HG03064 (cell line): Measurements from ENCODE around the gene MTPN.

ENCODE experiments used
- ATAC-seq: cut with Tn5 transposase; IDR thresholded peaks from one replicate; pipeline ENCODE4 v1.9.1; 2021; ENCODE audit warnings: low read depth; ENCODE audit not compliant: unreplicated experiment

Gene MTPN

DNA sequence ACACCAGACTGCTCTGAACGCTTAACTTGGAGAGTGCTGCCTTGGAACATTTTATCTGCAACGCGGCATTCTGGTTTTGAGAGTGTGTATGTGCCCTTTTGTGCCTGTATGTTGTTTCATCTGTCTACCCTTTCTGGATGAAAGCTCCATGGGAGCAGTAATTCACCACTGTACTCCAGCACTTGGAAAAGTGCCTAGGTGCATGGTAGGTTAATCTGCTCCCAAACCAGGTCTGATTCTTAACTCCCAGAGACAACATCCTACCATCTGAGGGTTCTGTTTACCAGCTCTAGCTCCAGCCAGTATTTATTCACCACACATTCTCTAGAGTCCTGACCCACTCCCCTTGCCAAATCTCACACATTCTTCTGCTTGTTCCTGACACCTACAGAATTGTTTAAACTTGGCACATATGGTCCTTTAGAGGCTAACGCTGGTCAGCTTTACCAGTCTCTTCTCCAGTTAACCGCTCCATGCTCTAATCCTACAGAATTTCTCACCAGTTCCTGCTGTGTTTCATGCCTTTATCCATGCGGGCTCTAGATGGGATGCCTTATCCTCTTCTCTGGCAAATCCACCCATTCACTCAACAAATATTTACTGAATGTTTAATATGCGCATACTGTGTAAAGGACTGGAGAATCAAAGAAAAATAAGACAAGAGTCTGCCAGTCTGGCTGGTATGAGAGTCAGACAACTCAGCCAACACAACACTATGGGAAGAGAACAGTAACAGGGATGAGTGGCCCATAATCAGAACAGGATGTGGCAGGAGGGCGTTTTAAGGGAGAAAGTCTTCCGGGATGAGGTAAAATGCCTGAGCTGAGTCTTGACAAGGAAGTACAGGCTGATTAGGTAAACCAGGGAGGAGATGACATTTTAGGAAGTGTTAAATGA lies 46.3 kb downstream of the MTPN start:
- no peak for ATAC-seq

DNA sequence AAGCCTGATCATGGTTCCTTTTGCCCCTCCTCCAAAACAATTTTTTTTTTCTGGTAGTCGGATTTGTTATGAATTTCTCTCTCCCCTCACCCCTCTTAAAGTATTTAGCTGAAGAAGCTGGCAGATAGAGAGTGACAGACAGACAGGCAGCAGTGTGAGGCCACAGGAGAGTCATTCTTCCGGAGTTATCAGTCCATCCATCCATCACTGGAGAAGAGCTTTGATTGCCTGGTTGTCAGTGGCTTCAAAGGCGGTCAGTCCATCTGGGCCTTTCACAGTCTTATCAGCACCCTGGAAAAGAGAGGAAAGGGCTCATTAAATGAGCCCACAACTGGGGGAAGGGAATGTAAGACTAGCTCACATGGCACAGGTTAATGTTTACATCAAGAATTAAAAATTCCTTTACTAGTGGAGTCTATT lies 47.4 kb downstream of the MTPN start:
- ATAC-seq: no peak

DNA sequence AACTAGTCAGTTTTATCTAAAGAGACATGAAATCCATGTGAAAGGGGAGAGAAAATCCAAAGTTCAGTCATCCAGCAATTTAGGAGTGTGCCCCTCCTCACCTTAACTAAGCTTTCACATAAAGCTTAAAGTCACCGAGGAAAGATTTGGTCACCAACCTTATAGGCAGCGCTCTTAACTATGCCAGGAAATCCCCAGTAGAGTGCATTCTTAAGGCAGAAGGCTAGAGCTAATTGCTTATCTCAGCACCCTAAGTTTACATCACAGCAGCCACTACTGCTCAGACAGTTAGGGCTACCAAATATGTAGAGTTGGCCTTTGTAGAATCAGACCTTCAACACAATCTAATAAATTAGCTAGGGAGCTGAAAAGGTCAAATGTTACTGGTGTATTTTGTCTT lies 47.9 kb downstream of the MTPN start:
- ATAC-seq: no peak

DNA sequence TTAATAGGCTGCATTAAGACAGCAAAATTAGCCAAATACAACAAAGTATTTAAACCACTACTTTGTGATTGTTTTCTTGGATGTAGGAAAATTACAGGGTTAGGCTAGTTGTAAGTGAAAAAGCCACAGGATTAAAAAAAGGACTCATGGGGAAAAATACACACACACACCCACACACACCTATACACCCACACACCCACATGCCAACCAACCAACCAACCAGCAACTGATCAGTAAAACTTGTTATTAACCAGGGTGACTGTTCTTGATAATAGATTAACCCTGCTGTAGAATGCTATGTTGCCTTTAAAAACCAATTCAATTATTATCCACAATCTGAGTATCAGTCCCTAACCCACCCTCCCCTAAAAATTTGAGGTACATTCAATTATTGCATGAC lies 49.0 kb downstream of the MTPN start:
- ATAC-seq: no peak

DNA sequence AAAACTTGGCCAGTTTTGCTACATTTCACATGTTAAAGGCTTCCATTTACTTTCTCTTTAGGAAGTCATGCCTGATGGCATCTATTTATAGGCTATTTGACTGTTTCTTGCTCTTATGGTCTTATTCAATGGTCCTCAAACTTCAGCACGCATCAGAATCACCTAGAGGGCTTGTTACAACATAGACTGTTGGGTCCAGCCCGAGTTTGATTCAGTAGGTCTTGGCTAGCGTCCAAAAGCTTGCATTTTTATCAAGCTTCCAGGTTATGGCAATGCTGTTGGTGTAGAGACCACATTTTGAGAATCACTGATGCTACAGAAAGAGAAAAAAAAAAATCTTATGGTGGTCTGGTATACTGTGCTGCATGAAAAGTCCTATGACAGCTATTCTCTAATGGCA lies 51.9 kb downstream of the MTPN start:
- ATAC-seq: no peak

DNA sequence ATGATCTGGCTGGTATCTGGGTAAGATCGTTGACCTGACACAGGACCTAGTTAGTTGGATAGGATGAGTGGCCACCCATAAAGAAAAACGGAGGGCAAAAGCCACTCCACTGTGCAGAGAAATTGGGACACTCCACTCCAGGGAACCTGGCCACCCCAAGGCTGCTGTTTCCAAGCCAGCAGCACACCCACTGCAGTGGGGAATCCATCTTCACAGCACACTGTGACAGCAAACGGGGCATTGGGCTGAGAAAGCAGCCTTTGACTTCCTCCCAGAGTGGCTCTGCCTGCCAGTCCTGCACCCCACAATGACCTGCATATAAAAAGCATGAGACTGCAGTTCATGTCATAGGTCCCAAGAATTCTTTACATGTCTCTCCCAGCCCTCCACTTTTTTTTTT lies 52.9 kb downstream of the MTPN start:
- no peak for ATAC-seq

DNA sequence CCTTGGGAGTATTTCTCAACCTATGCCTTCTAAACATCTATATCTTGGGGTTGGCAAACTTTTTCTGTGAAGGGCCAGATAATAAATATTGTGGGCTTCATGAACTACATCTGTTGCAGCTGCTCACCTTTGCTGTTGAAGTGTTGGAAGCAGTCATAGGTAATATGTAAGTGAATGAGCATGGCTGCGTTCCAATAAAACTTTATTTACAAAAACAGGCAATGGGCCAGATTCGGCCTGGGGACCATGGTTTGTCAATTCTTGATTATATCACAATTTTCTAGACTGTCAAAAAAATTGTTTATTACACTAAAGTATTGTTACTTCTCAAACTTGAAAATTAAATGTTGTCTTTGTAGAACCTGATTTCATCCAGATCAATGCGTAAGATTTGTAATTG lies 54.9 kb downstream of the MTPN start:
- ATAC-seq: no peak

DNA sequence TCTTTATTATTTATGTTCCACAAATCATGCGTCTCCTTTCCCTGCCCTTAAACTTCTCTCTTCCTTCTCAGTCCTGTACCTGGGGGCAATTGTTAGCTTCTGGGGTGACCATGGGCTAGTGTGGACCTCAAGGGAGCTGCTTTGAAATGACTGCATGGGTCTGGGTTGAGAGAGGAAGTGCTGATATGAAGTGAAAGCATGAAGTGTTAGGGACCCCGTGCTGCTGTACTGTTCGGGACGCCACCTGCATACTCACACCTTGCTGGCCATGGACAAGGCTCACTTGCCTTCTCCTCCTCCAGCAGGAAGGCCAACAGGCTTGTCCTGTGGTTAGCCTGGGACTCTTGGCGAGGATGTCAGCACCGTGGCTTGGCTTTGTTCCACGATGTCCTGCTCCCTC lies 56.7 kb downstream of the MTPN start:
- ATAC-seq: no peak

DNA sequence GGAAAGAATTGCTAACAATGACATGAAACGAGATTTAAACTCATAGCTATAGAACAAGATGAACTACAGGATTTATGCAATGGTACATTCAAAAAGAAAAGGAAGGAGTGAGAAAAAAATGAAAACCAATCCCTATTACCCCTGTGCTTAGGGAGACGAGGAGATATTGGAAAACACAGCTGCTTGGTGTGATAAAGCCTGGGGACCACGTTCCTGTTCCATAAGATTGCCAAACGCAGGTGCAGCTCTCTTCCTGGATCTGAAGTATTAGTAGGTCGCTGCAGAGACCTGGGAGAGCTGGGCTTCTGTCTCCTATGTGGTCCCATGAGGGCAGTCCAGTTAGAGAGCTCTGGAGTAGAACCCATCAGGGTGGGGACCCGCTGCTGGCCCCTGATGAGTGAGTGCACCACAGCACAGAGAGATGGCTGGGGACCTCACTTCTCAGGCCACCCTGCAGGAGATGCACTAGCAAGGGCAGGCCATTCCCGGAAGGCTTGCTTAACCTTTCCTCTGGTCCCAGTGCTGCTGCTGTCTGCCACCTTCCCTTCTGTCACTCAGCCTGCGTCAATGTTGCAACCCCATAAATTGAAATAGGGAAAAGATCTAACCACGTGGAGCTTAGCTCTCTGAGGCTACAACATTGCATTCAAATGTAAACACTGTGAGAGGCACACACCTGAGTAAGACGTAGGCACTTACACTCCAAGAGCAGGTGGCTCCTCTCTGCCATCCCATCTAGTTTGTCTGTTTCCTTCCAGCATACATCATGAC lies 57.9 kb downstream of the MTPN start:
- ATAC-seq: no peak

DNA sequence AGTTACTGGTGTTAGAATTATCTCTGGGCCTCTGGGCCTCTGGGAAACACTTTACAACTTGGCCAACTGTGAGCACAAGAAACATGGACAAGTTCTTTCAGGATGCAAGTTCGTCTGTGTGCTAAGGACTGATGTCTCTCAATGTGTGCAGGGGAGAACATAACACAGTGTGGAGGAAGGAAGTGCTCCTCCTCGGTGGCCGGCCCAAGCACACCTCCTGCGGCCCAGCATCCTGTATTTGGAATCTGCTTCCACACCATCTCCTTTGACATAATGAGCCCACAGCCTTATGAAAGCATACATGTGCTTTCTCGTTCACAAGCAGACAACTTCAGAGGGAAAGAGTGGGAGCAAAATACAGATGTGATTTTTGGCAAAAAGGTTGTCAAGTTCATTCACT lies 59.0 kb downstream of the MTPN start:
- ATAC-seq: no peak

DNA sequence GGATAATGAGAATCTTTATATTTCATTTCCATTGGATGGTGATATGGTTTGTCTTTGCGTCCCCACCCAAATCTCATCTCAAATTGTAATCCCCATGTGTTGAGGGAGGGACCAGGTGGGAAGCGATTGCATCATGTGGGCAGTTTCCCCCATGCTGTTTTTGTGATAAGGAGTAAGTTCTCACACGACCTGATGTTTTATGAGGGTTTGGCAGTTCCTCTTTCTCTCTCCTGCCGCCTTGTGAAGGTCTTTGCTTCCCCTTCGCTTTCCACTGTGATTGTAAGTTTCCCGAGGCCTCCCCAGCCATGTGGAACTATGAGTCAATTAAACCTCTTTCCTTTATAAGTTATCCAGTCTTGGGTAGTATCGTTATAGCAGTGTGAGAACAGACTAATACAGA lies 59.4 kb downstream of the MTPN start:
- no peak for ATAC-seq

DNA sequence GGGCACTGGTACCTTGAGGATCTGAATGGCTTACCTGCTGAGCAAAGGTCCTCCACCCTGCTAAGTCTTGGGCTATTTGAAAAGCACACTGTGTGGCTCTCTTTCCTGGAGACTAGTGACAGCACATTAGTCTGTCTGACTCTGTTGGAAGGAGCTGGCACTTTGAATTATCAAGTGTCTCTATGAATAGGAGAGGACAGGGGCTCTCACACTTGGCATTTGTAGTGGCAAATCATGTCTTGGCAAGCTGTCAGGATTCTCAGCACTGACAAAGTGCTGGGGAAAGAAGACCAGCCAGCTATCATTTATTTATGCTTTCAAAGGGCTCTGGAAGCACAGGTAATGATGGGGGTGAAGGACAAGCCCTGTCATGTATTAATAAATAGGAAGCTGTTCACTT lies 62.8 kb downstream of the MTPN start:
- ATAC-seq: no peak

DNA sequence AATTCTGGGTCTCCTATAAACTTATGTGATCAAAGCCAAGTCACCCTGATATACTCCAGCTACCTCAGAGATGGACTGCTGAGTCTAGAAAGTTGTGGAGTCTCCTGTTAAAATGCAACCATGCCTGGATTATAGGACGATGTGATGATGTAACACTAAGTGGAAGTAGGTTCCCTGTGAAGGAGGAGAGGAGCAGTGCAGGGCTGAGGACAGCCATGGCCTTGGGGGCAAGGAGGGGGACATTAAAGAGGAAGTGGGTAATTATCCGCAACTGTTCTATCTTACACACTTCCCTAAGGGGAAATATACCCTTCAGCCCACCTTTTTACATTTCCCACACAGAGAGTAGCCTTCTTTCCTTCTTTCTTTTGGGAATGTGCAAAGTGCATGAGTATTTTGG lies 63.8 kb downstream of the MTPN start:
- no peak for ATAC-seq

DNA sequence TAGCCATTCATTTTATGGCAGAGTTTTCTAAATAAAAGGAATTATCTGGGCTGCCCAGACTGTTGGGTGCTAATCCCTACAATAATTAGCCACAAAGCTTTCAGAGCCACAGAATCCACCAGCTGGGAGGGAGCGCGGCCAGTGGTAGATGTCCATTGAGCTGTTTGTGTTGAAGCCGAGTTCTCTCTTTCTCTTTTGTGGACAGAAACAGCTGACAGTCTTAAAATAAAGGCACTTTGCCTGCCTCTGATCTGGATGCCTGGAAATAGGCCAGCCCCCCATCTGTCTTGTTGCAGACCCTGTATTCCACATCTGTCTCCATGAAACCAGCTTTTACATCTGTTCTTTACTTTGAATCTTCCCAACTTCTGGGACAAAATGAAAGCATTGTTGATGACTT lies 66.1 kb downstream of the MTPN start:
- no peak for ATAC-seq

DNA sequence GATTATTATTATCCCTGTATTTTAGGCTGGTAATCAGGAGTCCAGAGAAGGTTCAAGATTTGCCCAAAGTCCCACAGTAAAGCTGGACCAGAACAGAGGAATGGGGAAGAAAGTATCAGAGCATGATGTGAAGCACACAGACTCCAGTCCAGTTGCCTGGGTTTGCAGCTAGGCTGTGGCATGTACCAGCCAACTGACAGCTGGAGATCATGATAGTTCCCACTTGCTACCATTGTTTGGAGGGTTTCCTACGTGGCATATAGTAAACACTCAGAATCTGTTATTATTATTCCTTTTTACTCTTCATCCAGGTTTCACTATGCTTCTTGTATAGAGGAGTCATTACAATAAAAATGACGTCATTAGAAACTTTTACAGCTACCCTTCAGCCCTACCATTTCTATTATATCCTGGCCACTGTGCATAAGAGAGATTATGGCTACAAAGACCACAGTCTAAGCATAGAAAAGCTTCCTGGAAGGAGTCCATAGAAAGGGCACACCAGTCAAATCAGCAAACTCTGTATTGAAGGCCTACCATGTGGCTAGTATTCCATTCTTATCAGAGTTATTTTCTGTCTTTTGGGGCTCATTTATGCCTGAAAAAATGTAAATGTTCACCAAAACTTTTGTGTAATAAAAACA lies 66.6 kb downstream of the MTPN start:
- no peak for ATAC-seq

DNA sequence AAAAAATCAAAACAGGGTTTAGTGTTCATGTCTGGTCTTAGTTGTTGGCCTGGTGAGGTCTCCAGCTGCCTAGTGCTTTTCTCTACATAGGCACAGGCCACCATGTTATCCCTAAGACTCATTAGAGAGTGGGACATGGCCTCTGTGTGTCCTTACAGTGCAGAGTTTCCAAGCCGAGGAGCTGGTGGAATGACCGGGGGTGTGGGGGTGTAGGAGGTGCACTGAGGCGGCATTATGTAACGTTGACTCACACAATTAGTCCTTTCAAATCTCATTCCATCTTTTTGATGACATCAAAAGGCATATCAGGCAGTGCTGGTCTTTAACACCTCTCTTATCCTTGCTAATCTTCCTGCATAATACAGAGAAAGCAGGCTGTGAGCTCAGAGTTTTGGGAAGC lies 71.3 kb downstream of the MTPN start:
- ATAC-seq: no peak

DNA sequence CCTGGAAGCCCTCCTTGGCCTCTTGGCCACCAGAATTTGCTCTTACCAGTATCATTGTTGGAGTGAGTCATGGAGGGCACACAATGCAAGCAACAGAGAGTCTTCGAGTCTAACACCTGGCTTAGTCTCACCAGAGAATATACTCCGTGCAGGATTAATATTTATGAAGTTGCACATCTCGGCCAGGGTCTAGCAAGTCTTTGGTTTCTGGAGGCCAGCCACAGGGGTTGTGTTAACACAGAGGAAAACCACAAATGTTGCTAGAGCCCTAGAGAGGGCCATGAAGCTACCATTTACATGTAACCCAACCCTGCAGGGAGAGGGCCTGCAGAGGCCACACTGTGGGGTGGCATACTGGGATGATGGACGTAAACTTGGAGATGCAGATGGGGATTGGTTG lies 71.8 kb downstream of the MTPN start:
- ATAC-seq: no peak

DNA sequence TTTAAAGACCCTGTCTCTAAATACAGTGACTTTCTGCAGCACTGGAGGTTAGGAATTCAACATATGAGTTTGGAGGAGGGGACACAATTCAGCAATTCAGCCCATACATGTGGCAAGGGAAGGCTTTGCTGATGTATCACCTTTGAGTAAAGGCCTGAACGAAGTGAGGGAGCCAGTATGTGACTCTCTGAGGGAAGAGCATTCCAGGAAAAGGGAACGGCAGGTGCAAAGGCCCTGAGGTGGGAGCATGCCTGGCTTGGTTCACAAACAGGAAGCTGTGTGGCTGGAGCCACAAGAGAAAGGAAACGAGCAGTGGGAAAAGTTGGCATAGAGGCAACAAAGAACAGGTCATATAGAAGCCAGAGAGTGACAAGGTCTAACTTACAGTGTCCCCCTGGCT lies 72.9 kb downstream of the MTPN start:
- ATAC-seq: no peak

DNA sequence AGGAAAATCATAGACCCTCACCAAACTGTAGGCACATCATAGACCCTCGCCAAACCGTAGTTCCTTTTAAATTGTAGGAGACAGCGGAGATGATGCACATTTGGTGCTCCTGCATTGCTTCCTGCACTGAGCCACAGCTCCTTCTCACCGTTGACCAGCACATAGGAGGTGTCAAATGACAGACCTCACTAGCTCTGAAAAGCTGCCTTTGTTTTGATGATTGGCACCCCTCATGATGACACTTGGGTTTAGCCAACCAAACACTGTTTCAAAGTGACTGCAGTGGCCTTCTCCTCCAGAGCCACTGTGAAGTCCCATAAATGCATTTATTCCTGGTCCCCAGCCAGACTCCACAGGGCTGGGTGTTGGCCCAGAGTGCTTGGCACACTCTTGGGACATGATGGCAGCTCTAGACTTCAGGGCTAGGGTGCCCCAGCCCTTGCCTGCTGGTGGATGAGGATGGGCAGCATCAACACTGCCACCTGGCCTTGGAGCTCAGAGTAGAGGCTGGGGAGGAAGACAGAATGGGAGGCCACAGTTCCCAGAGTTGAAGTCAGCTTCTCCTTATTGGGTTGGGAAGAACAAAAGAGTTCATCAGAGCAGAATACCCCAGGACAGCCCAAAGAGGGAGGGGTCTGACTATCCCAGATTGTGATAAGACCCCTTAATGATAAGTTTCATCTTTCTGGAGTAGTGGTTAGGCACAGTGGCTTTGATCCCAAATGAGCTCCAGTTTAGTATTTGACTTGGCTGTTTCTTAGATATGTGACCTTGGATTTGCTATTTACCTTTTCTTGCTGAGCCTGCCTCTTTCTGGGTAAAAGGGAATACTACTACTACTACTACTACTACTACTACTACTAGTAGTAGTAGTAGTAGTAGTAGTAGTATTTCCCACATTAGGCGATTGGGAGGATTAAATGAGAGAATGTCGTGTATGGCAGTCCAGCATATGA lies 75.3 kb downstream of the MTPN start:
- ATAC-seq: no peak

DNA sequence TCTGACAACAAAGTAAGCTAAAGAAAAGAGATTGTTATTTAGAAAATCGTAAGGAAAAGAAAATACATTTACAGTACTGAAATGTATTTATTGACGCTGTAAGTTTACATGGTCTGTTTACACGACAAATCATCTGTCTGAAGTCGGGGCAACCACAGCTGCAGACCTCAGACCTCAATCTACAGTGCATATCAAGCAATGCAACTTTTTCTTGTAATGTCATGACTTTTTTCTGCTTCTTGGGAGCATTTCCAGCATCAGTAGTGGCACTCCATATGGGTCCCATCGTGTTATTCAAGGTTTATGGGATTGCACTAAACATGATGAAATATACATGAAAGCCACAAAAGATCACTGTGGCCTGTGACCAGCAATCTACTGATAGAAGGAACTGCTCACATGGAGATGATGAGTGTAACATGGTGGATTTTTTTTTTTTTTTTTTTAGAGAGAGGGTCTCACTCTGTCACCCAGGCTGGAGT lies 77.1 kb downstream of the MTPN start:
- no peak for ATAC-seq
